GM21576 (cell line): ENCODE measurements around the gene NCKAP5.

Experiments
- ATAC-seq: cut with Tn5 transposase; IDR thresholded peaks from one replicate; pipeline ENCODE4 v1.9.1; 2021; ENCODE audit warnings: mild to moderate bottlenecking, moderate library complexity; ENCODE audit not compliant: unreplicated experiment

Gene NCKAP5

DNA sequence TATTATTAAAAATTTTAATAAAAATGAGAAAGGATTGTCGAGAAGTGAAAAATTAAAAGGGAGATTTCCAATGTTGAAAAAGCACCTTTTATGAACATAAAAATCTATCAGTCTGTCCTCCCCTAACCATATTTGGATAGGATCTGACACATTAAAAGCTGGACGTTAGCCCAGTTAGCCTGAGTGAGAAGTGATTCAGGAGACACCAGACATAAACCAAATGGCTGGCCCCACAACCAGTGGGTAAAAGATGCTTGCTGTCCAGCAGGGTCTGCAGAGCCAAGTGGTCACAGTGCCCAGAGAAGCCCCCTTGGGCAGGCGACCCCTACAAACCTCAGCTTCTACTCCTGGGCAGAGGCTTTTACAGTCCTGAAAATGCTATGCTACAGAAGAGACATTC, 644.5 kb downstream of the NCKAP5 start:
- ATAC-seq = no peak

GRCh38 chr2:132915812-132916549, 652.3 kb downstream of the NCKAP5 start:
- ATAC-seq = no peak

GRCh38 chr2:132911726-132912724, 656.2 kb downstream of the NCKAP5 start:
- ATAC-seq = no peak

DNA sequence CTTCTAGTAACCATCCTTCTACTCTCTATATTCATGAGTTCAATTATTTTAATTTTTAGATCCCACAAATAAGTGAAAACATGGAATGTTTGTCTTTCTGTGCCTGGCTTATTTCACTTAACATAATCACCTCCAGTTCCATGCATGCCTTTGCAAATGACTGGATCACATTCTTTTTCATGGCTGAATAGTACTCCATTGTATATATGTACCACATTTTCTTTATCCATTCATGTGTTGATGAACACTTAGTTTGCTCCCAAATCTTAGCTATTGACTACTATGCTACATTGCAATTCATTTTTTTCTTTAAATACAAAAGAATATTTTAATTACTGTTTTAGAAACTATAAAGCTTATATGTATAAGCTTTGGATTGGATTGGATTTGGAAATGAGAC, 657.8 kb downstream of the NCKAP5 start:
- ATAC-seq = no peak

DNA sequence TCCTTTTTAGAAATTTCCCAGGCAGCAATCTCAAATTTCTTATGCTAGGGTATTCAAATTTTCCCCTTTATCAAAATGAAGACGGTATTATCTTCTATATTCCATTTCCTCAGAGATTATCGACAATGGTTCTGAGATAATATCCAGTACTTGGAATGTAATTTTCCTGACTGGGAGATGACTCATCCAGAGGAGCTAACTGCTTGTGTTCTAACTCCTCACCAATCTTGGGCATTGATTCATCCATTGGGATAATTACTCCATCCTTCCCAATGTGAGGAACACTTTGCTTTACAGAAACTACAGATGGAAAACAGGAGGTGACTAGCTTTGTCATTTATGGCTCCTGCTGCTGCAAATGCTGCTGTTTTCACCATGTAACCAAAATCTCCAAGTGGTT, 658.8 kb downstream of the NCKAP5 start:
- ATAC-seq = no peak

DNA sequence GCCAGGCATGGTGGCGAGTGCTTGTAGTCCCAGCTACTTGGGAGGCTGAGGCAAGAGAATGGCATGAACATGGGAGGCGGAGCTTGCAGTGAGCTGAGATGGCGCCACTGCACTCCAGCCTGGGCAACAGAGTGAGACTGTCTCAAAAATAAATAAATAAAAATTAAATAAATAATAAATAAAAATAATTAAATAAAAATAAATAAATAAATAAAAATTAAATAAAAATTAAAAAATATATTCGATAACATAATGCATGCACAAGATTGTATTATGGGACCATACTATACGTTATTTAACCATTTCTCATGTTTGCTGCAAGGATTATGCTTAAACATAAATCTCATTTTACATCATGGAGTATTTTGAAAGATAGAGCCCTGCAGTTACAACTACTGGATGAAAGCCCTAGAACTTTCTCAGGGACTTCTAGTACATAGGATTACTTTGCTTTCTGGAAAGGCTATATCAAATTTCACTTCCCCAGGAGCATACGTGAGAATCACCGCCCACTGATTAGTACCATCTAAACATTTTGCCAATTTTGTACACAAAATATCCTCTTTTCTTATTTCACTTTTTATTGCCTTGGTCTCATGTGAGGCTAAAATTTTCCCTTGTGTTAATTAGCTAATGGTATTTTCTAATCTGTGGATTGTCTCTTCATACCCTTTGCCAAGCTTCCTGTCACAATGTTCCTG, 664.0 kb downstream of the NCKAP5 start:
- no peak for ATAC-seq

GRCh38 chr2:132902626-132903025, 665.6 kb downstream of the NCKAP5 start:
- no peak for ATAC-seq

DNA sequence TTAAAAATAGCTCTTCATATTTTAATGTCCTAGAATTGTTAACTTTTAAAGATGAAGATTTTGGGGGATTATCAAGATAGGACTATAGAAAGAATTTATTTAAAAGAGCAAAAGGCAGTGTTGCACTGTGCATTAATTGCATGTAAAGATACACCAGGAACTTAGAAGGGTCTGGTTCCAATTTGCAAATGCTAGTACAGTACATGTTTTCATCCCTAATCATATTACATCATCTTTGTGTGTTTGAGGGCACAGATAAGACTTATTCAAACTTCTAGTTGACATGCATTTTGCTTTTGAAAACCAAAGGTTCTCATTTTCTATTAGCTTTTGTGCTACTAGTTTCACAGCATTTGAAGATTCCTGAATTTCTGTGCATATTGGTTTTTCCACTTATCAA, 666.6 kb downstream of the NCKAP5 start:
- no peak for ATAC-seq

GRCh38 chr2:132897111-132897510, 671.2 kb downstream of the NCKAP5 start:
- ATAC-seq = no peak

GRCh38 chr2:132896073-132896472, 672.2 kb downstream of the NCKAP5 start:
- no peak for ATAC-seq

DNA sequence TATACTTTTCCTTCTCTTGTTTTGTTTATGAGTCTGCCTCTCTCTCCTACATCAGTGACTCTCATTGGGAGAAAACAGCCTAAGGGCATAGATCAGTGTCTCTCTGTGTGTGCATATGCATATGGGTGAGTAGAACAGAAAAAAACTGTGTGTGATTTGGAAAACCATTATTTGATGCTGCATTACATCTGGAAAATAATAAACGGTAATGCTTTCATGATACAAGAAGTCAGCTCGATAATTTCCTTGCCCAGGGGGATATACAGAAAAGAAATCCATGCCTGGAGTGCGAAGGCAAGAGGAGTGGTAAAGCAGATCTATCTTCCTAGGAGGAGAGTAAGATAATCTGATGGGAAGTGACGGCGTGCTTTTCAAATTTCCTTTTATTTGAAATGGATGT, 676.8 kb downstream of the NCKAP5 start:
- ATAC-seq = no peak

DNA sequence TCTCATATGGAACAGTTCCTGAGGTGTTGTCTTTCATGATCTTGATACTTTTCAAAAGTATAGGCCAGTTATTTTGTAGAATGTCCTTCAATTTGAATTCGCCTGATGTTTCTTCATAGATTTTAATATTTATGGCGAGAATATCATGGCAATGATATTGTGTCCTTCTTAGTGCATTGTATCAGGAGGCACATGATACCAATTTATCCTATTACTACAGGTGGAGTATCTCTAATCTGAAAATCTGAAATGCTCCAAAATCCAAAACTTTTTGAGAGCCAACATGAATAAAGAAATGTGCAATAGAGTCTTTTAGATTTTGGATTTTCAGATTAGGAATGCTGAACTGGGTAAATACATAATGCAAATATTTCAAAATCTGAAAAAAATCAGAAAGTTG, 681.7 kb downstream of the NCKAP5 start:
- ATAC-seq = no peak

- no peak for ATAC-seq
These were observed 683.6 kb downstream of the NCKAP5 start for GRCh38 chr2:132884705-132885104.

DNA sequence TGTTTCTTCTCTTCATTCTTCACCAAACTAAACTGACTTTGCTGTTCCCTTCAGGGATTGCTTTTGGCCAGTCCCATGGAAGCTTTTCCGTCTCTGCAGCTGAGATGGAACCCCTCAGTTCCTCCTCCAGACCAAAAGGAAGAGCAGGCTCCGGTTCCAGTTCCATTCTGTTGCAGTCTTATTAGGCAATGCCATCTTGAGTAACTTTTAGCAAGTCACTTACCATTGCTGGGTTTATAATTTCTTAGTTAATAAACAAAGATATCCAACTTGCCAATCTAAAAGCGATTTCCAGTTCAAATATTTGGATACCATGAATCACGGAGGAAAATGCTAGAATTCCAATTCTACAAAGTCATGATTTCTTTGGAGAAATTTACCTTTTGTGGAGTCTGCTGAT, 684.0 kb downstream of the NCKAP5 start:
- ATAC-seq = no peak

DNA sequence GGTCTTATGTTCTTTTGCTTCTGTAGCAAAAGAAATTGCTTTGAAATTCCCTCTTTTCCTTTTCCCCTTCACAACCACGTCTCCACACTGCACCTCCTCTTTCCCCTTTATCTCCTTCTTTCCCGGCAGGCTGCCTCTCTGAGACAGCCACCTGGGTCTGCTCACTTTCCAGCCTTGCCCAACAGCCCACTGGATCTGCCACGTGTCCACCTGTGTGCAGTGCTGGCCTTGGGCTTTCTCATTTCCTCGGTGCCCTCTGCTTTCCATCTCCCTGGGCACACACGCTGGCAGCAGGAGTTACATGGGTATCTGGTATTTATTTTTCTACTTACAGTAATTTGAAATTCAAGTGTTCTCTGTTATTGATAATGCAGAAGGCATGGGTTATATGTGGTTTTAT, 684.8 kb downstream of the NCKAP5 start:
- no peak for ATAC-seq

DNA sequence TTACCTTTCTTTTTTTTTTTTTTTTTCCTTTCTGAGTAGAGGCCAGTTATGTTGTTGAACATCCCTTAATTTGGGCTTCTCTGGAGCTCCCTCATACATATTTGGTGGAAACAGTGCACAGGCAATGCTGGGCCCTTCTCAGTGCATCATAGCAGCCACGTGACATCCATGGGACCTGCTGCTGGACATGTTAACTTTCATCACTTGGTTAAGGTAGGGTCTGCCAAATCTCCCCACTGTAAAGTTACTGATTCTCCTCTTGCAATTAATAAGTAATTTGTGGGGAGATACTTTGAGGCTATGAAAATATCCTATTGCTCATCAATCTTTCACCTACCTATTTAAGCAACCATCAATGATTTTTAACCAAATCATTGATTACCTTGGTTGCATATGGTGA, 686.7 kb downstream of the NCKAP5 start:
- no peak for ATAC-seq

DNA sequence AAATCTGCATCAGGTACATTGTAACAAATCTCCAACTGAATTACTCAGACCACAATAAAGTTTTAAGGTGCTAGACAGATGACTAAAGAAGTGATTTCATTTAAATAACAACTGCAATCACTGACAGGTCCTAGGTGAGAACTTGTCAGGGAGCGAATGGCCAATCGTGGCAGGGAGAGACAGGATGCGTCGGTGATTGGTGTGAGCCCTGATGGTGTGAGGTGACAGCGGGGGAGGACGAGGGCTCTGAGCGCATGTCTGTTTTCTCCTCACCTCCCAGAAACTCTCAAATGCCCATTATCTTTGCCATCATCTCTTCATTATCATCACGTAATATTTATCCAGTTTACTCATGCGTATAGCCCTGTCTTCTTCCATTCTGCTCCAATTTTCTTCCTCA, 690.3 kb downstream of the NCKAP5 start:
- ATAC-seq = no peak

DNA sequence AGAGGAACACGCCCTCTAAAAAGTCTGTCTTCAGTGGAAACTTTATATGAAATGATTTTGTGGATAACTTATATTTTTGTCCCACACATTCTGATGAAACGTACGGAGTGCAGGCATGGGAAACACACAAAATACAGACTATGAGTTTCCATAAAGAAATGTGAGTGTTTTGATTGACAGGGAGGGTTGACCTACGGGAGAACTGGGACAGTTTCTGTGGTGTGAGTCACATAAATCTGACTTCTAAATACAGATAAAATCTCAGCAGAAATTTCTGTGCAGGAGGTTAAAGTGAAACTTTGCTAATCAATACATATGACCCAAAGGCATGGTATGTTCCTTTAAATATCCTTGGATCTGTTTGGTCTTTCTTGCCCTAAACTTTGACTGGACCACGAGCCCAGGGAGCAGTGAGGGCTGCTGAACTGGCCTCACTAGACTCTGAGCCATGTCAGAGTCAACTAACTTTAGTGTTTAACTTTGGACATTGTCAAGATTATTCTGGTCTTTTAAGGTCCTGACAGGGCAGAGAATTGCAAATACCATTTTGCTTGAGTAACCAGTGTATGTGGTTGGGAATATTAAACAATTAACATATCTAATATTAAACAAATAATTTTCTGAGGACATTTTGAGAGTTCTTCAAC, 691.4 kb downstream of the NCKAP5 start:
- no peak for ATAC-seq

GRCh38 chr2:132875193-132875592, 693.1 kb downstream of the NCKAP5 start:
- ATAC-seq = no peak

GRCh38 chr2:132873738-132874137, 694.5 kb downstream of the NCKAP5 start:
- ATAC-seq = no peak

- ATAC-seq = no peak
These were observed 696.4 kb downstream of the NCKAP5 start for GRCh38 chr2:132871831-132872230.
